ENCODE results near the gene CFAP119. TPM values are rescaled to one million over a fixed set of nuclear protein-coding genes. Genes with fewer than 3 reads are reported as not detected.

Gene CFAP119
- total and polyA plus RNA-seq, 9 of the 15 experiments (the other 6 are each of a cell fraction or from before 2014, with no cell fraction given): 5.5 to 33.7 (median 9.6) TPM

DNA sequence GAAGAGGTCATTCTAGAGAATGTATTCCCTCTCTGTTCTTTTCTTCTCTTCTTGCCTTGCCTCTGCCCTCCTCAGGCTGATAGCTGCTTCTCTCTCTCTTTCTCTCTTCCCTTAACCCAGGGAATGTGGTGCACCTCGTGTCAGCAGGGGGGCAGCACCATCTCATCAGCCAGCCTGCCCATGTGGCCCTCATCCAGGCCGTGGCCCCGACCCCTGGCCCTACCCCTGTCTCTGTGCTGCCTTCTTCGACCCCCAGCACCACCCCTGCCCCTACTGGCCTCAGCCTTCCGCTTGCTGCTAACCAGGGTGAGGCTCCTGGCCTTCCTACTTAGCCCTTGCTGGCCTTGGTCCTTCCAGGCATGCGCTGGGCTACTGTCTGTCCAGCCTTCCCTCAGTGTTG lies 39.4 kb downstream of the CFAP119 start (continued):
- no peak for TF ChIP-seq ZNF707 (CRISPR knock-in tag; conservative IDR thresholded peaks at IDR 0.05)
- TF ChIP-seq MYC (IDR thresholded peaks at IDR 0.05; ENCODE audit: low read depth, low read length): 0 out of 2 replicates have a peak, but pooled peaks have one; percentile 31
- TF ChIP-seq MYC (CRISPR knock-in tag; IDR thresholded peaks at IDR 0.05; ENCODE audit: borderline replicate concordance, low read depth): no peak
- TF ChIP-seq, protein P1, sequence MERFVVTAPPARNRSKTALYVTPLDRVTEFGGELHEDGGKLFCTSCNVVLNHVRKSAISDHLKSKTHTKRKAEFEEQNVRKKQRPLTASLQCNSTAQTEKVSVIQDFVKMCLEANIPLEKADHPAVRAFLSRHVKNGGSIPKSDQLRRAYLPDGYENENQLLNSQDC (CRISPR knock-in tag; IDR thresholded peaks at IDR 0.05): no peak
- no peak for TF ChIP-seq ZNF699 (CRISPR knock-in tag; IDR thresholded peaks at IDR 0.05; ENCODE audit: insufficient replicate concordance)
- TF ChIP-seq, protein P2, sequence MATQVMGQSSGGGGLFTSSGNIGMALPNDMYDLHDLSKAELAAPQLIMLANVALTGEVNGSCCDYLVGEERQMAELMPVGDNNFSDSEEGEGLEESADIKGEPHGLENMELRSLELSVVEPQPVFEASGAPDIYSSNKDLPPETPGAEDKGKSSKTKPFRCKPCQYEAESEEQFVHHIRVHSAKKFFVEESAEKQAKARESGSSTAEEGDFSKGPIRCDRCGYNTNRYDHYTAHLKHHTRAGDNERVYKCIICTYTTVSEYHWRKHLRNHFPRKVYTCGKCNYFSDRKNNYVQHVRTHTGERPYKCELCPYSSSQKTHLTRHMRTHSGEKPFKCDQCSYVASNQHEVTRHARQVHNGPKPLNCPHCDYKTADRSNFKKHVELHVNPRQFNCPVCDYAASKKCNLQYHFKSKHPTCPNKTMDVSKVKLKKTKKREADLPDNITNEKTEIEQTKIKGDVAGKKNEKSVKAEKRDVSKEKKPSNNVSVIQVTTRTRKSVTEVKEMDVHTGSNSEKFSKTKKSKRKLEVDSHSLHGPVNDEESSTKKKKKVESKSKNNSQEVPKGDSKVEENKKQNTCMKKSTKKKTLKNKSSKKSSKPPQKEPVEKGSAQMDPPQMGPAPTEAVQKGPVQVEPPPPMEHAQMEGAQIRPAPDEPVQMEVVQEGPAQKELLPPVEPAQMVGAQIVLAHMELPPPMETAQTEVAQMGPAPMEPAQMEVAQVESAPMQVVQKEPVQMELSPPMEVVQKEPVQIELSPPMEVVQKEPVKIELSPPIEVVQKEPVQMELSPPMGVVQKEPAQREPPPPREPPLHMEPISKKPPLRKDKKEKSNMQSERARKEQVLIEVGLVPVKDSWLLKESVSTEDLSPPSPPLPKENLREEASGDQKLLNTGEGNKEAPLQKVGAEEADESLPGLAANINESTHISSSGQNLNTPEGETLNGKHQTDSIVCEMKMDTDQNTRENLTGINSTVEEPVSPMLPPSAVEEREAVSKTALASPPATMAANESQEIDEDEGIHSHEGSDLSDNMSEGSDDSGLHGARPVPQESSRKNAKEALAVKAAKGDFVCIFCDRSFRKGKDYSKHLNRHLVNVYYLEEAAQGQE (IDR thresholded peaks at IDR 0.05; ENCODE audit: borderline replicate concordance): peak; percentile 25; the same call in 1 of the 2 replicates
- TF ChIP-seq, protein P2 (CRISPR knock-in tag; IDR thresholded peaks at IDR 0.05; ENCODE audit: low read depth): no peak
- TF ChIP-seq STAG1 (CRISPR knock-in tag; IDR thresholded peaks at IDR 0.05; ENCODE audit: borderline replicate concordance): peak; percentile 51; the same call in 1 of the 2 replicates
- no peak for TF ChIP-seq BACH1 (tag; IDR thresholded peaks at IDR 0.05)
- no peak for TF ChIP-seq NR1H2 (CRISPR knock-in tag; IDR thresholded peaks at IDR 0.05)
- TF ChIP-seq SMARCB1 (IDR thresholded peaks at IDR 0.05; ENCODE audit: insufficient read length, low read depth): no peak
- TF ChIP-seq, protein P3, sequence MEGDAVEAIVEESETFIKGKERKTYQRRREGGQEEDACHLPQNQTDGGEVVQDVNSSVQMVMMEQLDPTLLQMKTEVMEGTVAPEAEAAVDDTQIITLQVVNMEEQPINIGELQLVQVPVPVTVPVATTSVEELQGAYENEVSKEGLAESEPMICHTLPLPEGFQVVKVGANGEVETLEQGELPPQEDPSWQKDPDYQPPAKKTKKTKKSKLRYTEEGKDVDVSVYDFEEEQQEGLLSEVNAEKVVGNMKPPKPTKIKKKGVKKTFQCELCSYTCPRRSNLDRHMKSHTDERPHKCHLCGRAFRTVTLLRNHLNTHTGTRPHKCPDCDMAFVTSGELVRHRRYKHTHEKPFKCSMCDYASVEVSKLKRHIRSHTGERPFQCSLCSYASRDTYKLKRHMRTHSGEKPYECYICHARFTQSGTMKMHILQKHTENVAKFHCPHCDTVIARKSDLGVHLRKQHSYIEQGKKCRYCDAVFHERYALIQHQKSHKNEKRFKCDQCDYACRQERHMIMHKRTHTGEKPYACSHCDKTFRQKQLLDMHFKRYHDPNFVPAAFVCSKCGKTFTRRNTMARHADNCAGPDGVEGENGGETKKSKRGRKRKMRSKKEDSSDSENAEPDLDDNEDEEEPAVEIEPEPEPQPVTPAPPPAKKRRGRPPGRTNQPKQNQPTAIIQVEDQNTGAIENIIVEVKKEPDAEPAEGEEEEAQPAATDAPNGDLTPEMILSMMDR (IDR thresholded peaks at IDR 0.05 in 2 of 3, conservative IDR thresholded peaks at IDR 0.05 in 1 of 3; ENCODE audit: insufficient read depth in 2 of 3, low read depth in 1 of 3, low read length in 3 of 3): peak; percentile 32 to 49 (median 37); a peak in 3 of 6 replicates
- no peak for TF ChIP-seq EWSR1 (IDR thresholded peaks at IDR 0.05; ENCODE audit: borderline replicate concordance, low read depth, partially characterized antibody)
- TF ChIP-seq, protein P4, sequence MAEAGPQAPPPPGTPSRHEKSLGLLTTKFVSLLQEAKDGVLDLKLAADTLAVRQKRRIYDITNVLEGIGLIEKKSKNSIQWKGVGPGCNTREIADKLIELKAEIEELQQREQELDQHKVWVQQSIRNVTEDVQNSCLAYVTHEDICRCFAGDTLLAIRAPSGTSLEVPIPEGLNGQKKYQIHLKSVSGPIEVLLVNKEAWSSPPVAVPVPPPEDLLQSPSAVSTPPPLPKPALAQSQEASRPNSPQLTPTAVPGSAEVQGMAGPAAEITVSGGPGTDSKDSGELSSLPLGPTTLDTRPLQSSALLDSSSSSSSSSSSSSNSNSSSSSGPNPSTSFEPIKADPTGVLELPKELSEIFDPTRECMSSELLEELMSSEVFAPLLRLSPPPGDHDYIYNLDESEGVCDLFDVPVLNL (CRISPR knock-in tag; IDR thresholded peaks at IDR 0.05; ENCODE audit: low read depth): no peak
- TF ChIP-seq E2F3 (CRISPR knock-in tag; IDR thresholded peaks at IDR 0.05): no peak

All from K562 (cell line).